Measurements from ENCODE around the gene PPP1R16B.
"Not testable (repeated sequence)": the region's sequence is repeated elsewhere in the genome, so short reads cannot be mapped to it uniquely, and the experiment has no call there.

PPP1R16B gene

GRCh38 chr20:38855356-38855755 lies 49.9 kb downstream of the PPP1R16B start:
- DNase-seq: no peak

GRCh38 chr20:38856570-38856969 lies 51.1 kb downstream of the PPP1R16B start:
- no peak for DNase-seq

GRCh38 chr20:38857703-38858102 lies 52.2 kb downstream of the PPP1R16B start:
- DNase-seq: no peak

DNA sequence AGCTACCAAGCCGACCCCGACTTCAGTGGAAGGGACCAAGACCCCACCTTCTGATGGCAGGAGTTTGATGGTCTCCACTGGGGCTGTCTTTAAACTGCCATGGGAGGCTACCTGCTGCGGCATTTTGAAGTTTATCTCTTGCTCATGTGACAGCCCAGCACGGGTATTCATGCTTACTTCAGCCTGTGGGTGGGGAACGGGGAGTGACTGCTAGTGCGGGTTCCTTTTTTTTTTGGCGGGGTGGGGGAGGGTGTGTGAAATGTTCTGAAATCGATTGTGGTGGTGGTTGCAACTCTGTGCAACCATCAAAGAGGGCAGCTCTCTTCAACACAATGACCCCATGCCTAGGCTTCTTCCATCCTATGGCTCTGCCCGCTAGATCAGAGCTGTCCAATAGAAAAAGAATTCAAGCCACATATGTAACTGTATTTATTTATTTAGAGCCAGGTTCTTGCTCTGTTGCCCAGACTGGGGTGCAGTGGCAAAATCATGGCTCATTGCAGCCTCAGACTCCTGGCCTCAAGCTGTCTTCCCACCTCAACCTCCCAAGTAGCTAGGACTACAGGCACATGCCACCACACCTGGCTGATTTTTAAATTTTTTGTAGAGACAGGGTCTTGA lies 53.7 kb downstream of the PPP1R16B start:
- DNase-seq: peak; percentile 55

- not testable (repeated sequence) for DNase-seq
These were observed 54.4 kb downstream of the PPP1R16B start for GRCh38 chr20:38859857-38860256.

DNA sequence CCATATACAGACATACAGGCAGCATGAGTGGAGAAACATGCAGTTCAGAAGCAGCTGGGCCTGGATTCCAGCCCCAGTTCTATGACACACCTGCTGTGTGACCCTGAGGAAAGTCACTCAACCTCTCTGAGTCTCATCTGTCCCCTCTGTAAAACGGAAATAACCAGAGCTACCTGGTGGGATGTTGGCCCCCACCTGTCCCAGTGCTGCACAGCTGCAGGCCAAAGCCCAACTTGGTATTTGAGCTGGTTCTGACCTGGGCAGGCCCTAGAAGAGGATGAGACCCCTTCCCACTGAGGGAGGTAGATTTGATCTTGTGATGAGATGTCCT lies 55.5 kb downstream of the PPP1R16B start:
- no peak for DNase-seq

DNA sequence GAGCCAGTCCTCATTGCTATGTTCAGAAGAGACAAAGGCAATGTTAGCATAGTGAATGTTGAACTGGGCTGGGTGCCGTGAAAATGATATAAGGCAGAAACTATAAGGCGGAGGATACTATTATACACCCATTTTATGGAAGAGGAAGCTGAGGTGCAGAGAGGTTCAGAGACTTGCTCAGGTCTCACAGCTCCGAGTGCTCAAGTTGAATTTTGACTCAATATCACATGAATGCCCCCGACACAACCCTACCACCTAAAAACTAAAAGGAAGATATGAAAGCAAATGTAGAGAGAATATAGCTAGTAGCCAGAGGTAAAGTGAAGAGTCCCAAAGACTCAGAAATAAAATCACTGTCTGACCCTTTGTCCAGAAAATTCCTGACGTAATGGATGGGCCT lies 56.7 kb downstream of the PPP1R16B start:
- no peak for DNase-seq

DNA sequence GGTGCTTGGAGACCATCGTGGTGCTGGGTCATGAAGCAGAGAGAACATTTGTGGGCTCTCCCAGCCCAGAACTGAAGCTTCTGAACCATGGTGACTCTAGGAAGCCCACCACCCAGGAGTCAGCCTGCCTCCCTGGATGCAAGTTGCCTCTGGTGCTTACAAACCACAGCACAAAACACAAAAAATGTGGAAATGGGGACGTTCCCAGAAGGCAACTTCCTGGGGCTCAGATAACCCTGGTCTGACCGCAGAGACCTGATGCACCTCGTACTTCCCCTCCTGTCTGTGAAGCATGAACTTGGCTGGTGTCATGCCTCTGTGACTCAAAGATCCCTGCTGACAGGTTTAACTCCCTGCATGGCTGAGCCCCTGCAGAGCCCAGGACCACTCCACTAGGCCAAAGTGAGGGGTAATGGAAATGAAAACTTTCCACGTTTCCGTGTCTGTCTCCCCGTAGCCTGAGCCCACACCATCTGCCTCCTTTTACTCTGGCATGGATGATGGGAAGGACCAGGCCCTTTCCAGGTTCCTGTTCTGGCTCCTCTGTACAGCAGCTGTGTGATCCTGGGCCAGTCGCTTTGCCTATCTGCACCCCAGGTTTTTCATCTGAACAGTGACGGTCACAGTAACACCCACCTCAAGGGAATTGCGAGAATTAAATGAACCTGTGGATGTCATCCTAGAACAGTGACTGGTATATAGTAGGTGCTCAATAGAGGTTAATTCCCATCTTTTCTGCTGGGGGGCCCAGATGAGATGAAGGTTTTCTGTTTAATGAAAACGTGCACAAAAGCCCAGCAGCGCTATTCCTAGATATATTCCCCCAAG lies 57.7 kb downstream of the PPP1R16B start:
- DNase-seq: peak; percentile 67 to 74

DNA sequence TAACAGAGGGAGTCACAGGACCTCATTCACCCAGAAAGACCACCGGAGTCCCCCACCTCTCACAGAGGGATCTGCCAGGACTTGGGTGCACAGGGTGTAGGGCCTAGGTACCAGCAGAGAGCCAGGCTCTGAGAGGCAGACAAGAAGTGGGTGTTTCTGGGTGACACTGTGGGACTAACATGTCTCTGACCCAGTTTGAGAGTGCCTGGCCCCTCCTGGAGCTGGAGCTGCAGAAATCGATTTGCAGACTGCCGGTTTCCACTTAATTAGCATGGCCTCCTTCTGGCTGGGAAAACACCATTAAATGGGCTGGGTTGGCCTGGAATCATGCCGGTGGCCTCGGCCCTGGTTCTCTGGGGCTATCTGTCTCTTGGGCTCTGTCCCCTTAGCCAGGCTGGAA lies 59.2 kb downstream of the PPP1R16B start:
- DNase-seq: peak in 1 of 2 donors; percentile 28

DNA sequence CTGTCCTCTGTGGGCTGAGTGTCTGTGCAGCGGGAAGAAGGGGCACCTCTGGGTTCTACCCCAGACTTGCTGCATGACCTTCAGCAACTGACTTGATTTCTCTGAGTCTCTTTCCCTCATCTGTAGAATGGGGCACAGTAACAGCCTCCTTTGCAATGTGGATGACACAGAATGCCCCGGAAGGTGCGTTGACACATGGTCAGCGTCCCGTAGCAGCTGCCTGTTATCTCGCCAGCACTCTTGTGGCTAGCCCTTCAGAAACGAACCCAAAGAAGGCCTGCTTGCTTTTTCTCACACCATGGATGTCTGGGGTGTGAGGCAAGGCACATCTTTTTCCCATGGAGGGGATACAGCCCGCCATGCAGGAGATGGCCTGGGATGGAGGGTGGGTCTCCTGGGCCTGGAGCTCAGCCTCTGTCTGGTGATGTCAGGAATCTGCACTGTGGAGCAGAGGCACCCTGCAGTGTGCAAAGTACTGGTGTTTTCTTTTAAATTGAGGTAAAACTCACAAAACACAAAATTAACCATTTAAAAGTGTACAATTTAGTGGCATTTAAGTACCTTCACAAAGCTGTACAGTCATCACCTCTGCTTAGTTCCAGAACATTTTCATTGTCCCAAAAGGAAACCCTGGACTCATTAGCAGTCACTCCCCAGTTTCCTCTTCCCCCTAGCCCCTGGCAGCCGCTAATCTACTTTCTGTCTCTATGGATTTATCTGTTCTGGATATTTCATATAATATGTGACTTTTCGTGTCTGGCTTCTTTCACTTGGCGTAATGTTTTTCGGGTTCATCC lies 61.0 kb downstream of the PPP1R16B start:
- no peak for DNase-seq

DNA sequence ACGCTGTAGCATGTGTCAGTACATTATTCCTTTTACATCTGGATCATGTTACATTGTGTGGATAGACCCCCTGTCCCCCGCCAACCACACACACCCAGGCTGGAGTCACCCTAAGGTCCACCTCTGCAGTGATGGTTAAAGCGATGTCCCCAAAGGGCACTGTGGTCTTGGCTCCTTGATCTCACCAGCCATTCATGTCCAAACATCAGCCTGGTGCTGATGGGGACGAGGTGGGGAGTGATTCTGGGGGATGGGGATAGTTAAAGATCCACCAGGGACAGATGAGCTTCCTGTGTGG lies 61.5 kb downstream of the PPP1R16B start:
- DNase-seq: no peak

GRCh38 chr20:38870733-38871559 lies 65.4 kb downstream of the PPP1R16B start:
- peak in 1 of 2 donors; percentile 44 for DNase-seq

- no peak for DNase-seq
These were observed 66.1 kb downstream of the PPP1R16B start for GRCh38 chr20:38871560-38871953.

GRCh38 chr20:38872036-38872435 lies 66.5 kb downstream of the PPP1R16B start:
- no peak for DNase-seq

DNA sequence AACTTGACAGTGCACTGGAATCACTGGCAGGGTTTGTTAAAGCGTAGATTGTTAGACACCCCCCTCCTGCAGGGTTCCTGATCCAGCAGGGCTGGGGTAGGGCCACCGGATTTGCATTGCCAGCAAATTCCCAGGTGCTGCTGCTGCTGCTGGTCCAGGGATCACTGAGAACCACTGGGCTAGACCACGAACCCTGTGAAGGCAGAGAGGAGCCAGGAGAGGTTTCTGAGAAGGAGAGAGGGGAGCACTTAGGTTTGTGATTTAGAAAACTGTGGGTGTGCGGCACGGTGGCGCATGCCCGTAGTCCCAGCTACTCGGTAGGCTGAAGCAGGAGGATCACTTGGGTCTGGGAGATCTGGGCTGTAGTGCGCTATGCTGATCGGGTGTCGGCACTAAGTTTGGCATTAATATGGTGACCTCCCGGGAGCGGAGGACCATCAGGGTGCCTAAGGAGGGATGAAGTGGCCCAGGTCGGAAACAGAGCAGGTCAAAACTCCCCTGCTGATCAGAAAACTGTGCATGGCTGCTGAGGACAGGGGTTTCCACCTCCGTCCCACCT lies 67.1 kb downstream of the PPP1R16B start:
- no peak for DNase-seq

- peak; percentile 82 to 87 for DNase-seq
These were observed 67.6 kb downstream of the PPP1R16B start for GRCh38 chr20:38873050-38873581.

DNA sequence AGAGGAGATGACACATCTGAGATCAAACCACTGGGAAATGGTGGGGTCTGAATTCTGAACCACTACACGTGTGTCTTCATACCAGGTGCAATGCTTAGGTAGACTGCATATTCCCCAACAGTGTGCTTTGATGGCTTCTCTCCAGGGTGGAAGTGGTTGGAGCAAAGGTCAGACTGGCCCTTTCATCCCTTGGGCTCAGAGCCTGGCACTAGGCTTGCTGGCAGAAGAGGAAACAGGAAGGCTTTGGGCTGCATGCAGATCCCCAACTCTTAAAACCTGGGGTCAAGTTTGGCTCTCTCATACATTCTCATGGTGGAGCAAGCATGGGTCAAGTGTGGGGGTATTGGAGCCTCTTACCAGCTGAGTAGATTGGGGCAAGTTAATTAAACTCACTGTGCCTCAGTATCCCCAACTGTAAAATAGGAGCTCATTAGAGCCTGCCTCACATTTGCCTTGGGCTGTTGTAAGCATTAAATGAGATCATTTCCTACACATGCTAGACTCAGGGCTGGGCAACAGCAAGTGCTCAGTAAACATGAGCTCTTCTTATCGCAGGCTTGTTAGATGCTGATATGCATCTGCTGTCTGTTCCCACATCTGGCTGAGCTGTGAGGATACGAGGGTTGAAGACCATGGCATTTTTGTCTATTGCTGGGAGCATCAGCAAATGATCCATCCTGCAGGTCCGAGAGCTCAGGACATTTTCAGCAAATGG lies 69.1 kb downstream of the PPP1R16B start:
- DNase-seq: peak; percentile 40 to 60

DNA sequence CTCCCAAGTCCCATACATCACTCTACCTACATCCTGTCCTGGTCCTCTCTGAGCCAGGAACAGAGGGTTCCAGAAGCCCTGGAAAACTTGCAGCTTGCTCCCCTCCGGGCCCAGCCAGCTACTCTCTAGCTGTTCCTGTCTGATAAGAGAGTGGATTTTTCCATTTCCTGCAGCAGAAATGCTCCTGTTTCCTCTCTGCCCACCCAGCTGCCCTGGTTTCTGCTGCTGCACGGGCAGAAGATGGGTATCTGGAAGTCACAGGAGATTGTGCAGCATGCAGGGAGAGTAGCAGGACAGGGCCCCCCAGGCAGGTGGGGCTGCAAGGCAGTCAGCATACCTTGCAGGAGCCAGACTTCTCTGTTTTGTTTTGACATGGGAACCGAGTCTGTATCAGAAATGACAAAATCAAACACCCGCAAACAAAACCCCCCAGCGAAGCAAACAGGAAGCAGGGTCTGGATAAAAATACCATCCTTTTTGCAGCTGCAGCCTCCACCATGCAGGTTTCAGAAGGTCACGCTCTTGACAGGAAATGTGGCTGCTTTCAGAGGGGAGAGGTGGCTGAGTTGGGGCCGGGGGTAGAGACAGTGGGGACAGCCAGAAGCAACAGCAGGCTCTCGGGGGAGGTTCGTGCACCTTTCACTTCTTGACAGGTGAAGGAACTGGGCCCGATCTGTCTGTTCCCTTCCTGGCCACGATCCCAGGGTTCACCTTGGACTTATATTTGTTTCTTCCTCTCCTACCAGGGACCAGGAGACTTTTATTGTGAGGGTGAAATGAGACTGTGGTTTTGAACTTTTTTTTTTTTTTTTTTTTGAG lies 69.9 kb downstream of the PPP1R16B start:
- DNase-seq: peak; percentile 82 to 84

GRCh38 chr20:38877483-38877882 lies 72.0 kb downstream of the PPP1R16B start:
- no peak for DNase-seq

DNA sequence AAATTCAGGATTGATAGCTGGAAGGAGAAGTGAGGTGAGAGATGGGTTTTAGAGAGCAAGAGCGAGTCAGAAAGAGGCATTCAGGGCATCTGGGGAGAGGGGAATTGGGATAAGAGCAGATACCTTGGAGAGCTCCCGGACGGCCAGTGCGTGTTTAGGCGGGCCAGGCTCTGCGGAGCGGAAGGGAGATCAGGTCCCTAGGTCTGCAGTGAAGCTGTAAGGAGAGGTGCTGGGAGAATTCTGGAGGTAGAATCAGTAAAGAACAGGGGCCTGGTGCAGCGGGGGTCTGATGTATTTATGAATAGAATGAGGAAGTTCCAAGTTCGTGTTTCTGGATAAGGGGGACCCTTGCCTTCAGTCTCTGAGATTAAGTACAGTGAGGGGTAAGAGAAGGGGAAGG lies 73.4 kb downstream of the PPP1R16B start:
- DNase-seq: no peak

Measured in CD4-positive, alpha-beta T cell treated with Interleukin-4 for 1 hour (primary cell).